SK-N-SH treated with all-trans-retinoic acid at 6 μM for 48 hours (cell line): ENCODE results near the gene PTCD3.

Source experiments
- ATAC-seq: fragments of 200-7000 bp; cut with Tn5 transposase; 3 replicates; pipeline ENCODE4 v1.9.1; 2020; ENCODE audit warnings: mild to moderate bottlenecking, moderate library complexity
- ARNTL ChIP-seq: fragments of 450-650 bp; formaldehyde crosslinking; IDR thresholded peaks from 2 replicates; pipeline ENCODE4 v1.5.0; 2020; ENCODE audit warnings: low read depth, mild to moderate bottlenecking, moderate library complexity, borderline replicate concordance
- BACH2 ChIP-seq: fragments of 250-450 bp; sonication (Bioruptor Pico); IDR thresholded peaks from 2 replicates; pipeline ENCODE4 v1.9.0; 2021; ENCODE audit warnings: mild to moderate bottlenecking, borderline replicate concordance
- CSDC2 ChIP-seq: fragments of 250-450 bp; sonication (Bioruptor Pico); IDR thresholded peaks from 2 replicates; pipeline ENCODE4 v1.5.0; 2020; ENCODE audit warnings: mild to moderate bottlenecking, moderate library complexity
- CSRNP3 ChIP-seq: fragments of 250-450 bp; sonication (Bioruptor Pico); IDR thresholded peaks from 2 replicates; pipeline ENCODE4 v1.5.1; 2021; ENCODE audit warnings: mild to moderate bottlenecking, moderate library complexity
- GLIS3 ChIP-seq: fragments of 250-450 bp; sonication (Bioruptor Pico); IDR thresholded peaks from 2 replicates; pipeline ENCODE4 v1.5.0; 2020; ENCODE audit warnings: mild to moderate bottlenecking, moderate library complexity
- ISL1 ChIP-seq: fragments of 250-450 bp; sonication (Bioruptor Pico); IDR thresholded peaks from 2 replicates; pipeline ENCODE4 v2.1.2; 2022; ENCODE audit warnings: mild to moderate bottlenecking, moderate library complexity
- OSR1 ChIP-seq: fragments of 250-450 bp; sonication (Bioruptor Pico); IDR thresholded peaks from 2 replicates; pipeline ENCODE4 v1.8.0; 2022; ENCODE audit warnings: moderate library complexity, mild to moderate bottlenecking, inconsistent platforms
- PATZ1 ChIP-seq: fragments of 250-450 bp; sonication (Bioruptor Pico); IDR thresholded peaks from 2 replicates; pipeline ENCODE4 v1.8.0; 2020; ENCODE audit warnings: mild to moderate bottlenecking, moderate library complexity, borderline replicate concordance
- PPARA ChIP-seq: fragments of 250-450 bp; sonication (Bioruptor Pico); IDR thresholded peaks from 2 replicates; pipeline ENCODE4 v1.5.0; 2020; ENCODE audit warnings: mild to moderate bottlenecking, borderline replicate concordance
- RARB ChIP-seq: fragments of 250-450 bp; sonication (Bioruptor Pico); IDR thresholded peaks from 2 replicates; pipeline ENCODE4 v1.8.0; 2021; ENCODE audit warnings: mild to moderate bottlenecking, moderate library complexity
- SNAI2 ChIP-seq: fragments of 250-450 bp; sonication (Bioruptor Pico); IDR thresholded peaks from 2 replicates; pipeline ENCODE4 v1.5.0; 2020; ENCODE audit warnings: mild to moderate bottlenecking, moderate library complexity
- TCF4 ChIP-seq: fragments of 250-450 bp; sonication (Bioruptor Pico); IDR thresholded peaks from 2 replicates; pipeline ENCODE4 v1.8.0; 2021; ENCODE audit warnings: mild to moderate bottlenecking, moderate library complexity, borderline replicate concordance
- TOX ChIP-seq: fragments of 250-450 bp; sonication (Bioruptor Pico); IDR thresholded peaks from 2 replicates; pipeline ENCODE4 v1.8.0; 2021; ENCODE audit warnings: mild to moderate bottlenecking, moderate library complexity, borderline replicate concordance
- TSHZ2 ChIP-seq: fragments of 250-450 bp; sonication (Bioruptor Pico); IDR thresholded peaks from 2 replicates; pipeline ENCODE4 v1.5.0; 2020; ENCODE audit warnings: mild to moderate bottlenecking, moderate library complexity
- ZC3H10 ChIP-seq: fragments of 250-450 bp; sonication (Bioruptor Pico); IDR thresholded peaks from 2 replicates; pipeline ENCODE4 v1.5.1; 2021; ENCODE audit warnings: mild to moderate bottlenecking, moderate library complexity
- ZFP3 ChIP-seq: fragments of 250-450 bp; sonication (Bioruptor Pico); IDR thresholded peaks from 2 replicates; pipeline ENCODE4 v1.5.0; 2020; ENCODE audit warnings: mild to moderate bottlenecking, moderate library complexity
- ZNF565 ChIP-seq: fragments of 450-650 bp; formaldehyde crosslinking; conservative IDR thresholded peaks from 2 replicates; pipeline ENCODE4 v1.5.0; 2020; ENCODE audit warnings: low read depth, mild to moderate bottlenecking, moderate library complexity
- ZNF70 ChIP-seq: fragments of 450-650 bp; formaldehyde crosslinking; IDR thresholded peaks from 2 replicates; pipeline ENCODE4 v1.5.0; 2020; ENCODE audit warnings: mild to moderate bottlenecking, moderate library complexity
- TF ChIP-seq, protein P1 (sequence below): fragments of 250-450 bp; sonication (Bioruptor Pico); IDR thresholded peaks from 2 replicates; pipeline ENCODE4 v1.8.0; 2021; ENCODE audit warnings: low read depth, mild to moderate bottlenecking, moderate library complexity, borderline replicate concordance
- TF ChIP-seq, protein P2 (sequence below): fragments of 250-450 bp; sonication (Bioruptor Pico); IDR thresholded peaks from 2 replicates; pipeline ENCODE4 v1.5.1; 2020; ENCODE audit warnings: low read depth, mild to moderate bottlenecking, moderate library complexity

Gene PTCD3

DNA sequence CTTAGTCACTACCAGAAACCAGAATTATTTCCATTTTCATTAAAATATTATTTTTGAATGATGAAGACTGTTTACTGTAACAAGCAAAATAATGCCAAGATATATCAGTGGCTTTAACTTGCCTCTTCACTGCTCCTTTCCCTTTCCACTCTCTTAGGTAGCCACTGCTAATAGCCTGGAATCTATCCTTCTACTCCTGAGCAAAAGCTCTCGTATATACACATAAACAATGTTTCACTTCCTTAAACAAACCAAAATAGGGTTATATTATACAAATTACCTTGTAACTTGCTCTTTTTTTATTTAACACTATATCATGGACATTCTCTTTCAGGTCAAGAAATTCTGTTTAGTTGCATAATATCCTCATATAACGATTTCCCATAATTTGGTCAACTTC is 68.4 kb downstream of the PTCD3 start:
- no peak for ATAC-seq
- TF ChIP-seq TOX (no peak), ISL1 (CRISPR knock-in tag) (no peak), CSRNP3 (no peak), ARNTL (CRISPR knock-in tag) (no peak), OSR1 (CRISPR knock-in tag) (no peak), ZNF565 (no peak), ZFP3 (CRISPR knock-in tag) (no peak), ZNF70 (CRISPR knock-in tag) (no peak), ZC3H10 (CRISPR knock-in tag) (no peak), PPARA (CRISPR knock-in tag) (no peak), TSHZ2 (no peak), BACH2 (CRISPR knock-in tag) (no peak), TCF4 (CRISPR knock-in tag) (no peak)
- TF ChIP-seq, protein P1, sequence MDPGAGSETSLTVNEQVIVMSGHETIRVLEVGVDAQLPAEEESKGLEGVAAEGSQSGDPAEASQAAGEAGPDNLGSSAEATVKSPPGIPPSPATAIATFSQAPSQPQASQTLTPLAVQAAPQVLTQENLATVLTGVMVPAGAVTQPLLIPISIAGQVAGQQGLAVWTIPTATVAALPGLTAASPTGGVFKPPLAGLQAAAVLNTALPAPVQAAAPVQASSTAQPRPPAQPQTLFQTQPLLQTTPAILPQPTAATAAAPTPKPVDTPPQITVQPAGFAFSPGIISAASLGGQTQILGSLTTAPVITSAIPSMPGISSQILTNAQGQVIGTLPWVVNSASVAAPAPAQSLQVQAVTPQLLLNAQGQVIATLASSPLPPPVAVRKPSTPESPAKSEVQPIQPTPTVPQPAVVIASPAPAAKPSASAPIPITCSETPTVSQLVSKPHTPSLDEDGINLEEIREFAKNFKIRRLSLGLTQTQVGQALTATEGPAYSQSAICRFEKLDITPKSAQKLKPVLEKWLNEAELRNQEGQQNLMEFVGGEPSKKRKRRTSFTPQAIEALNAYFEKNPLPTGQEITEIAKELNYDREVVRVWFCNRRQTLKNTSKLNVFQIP (CRISPR knock-in tag), result no peak
- TF ChIP-seq, protein P2, sequence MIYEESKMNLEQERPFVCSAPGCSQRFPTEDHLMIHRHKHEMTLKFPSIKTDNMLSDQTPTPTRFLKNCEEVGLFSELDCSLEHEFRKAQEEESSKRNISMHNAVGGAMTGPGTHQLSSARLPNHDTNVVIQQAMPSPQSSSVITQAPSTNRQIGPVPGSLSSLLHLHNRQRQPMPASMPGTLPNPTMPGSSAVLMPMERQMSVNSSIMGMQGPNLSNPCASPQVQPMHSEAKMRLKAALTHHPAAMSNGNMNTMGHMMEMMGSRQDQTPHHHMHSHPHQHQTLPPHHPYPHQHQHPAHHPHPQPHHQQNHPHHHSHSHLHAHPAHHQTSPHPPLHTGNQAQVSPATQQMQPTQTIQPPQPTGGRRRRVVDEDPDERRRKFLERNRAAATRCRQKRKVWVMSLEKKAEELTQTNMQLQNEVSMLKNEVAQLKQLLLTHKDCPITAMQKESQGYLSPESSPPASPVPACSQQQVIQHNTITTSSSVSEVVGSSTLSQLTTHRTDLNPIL (CRISPR knock-in tag), result no peak

- TF ChIP-seq PATZ1 (CRISPR knock-in tag), result no peak
- no peak for ATAC-seq
These were observed 69.8 kb downstream of the PTCD3 start for GRCh38 chr2:86175828-86176227.

- ATAC-seq, result no peak
- no peak for TF ChIP-seq CSRNP3
- TF ChIP-seq PPARA (CRISPR knock-in tag), result no peak
- TF ChIP-seq CSDC2 (CRISPR knock-in tag), result no peak
- no peak for TF ChIP-seq BACH2 (CRISPR knock-in tag)
- no peak for TF ChIP-seq ZNF70 (CRISPR knock-in tag)
- TF ChIP-seq SNAI2 (CRISPR knock-in tag), result no peak
- no peak for TF ChIP-seq RARB
- TF ChIP-seq TSHZ2, result no peak
- no peak for TF ChIP-seq GLIS3 (CRISPR knock-in tag)
These were observed 70.6 kb downstream of the PTCD3 start for GRCh38 chr2:86176597-86176996.
